HL-60 (cell line): ENCODE measurements around the gene CELF2.

Source experiments
- CTCF ChIP-seq: IDR thresholded peaks from one replicate; pipeline ENCODE4 v1.5.1; 2011; ENCODE audit warnings: low read length, control low read depth, inconsistent platforms; ENCODE audit not compliant: insufficient read depth
- POLR2AphosphoS5 ChIP-seq: IDR thresholded peaks from 2 replicates; pipeline ENCODE4 v1.6.1; 2012; ENCODE audit warnings: low read depth

GRCh38 chr10:11293332-11293731 is 275.7 kb downstream of the CELF2 start:
- TF ChIP-seq CTCF (no peak), POLR2AphosphoS5 (no peak)
